HG03442 (cell line): ENCODE measurements around the gene GALNT3.
A peak's percentile ranks its signal among the peaks of the same experiment; 100 is the strongest.

ENCODE experiments used
- ATAC-seq: cut with Tn5 transposase; IDR thresholded peaks from one replicate; pipeline ENCODE4 v1.9.1; 2021; ENCODE audit warnings: mild to moderate bottlenecking, moderate library complexity; ENCODE audit not compliant: unreplicated experiment

GALNT3 gene

GRCh38 chr2:165746501-165746900 lies 47.5 kb downstream of the GALNT3 start:
- no peak for ATAC-seq

- ATAC-seq, result no peak
These were observed 48.1 kb downstream of the GALNT3 start for GRCh38 chr2:165745916-165746315.

- peak; percentile 98 for ATAC-seq
These were observed 50.6 kb downstream of the GALNT3 start for GRCh38 chr2:165743442-165743841.

GRCh38 chr2:165725421-165725820 lies 68.6 kb downstream of the GALNT3 start:
- no peak for ATAC-seq

- ATAC-seq, result no peak
These were observed 73.5 kb downstream of the GALNT3 start for GRCh38 chr2:165720511-165720910.

GRCh38 chr2:165718610-165719210 lies 75.3 kb downstream of the GALNT3 start:
- no peak for ATAC-seq

- ATAC-seq, result no peak
These were observed 78.0 kb downstream of the GALNT3 start for GRCh38 chr2:165716091-165716490.

- no peak for ATAC-seq
These were observed 87.0 kb downstream of the GALNT3 start for GRCh38 chr2:165706960-165707487.

- ATAC-seq, result no peak
These were observed 92.9 kb downstream of the GALNT3 start for GRCh38 chr2:165701147-165701546.

GRCh38 chr2:165700531-165700930 lies 93.5 kb downstream of the GALNT3 start:
- no peak for ATAC-seq

GRCh38 chr2:165699946-165700345 lies 94.1 kb downstream of the GALNT3 start:
- no peak for ATAC-seq

- ATAC-seq, result peak; percentile 81
These were observed 95.6 kb downstream of the GALNT3 start for GRCh38 chr2:165698444-165698884.

- ATAC-seq, result no peak
These were observed 96.2 kb downstream of the GALNT3 start for GRCh38 chr2:165697748-165698443.
